MG63 (cell line): ENCODE measurements around the gene STARD9. TPM values are rescaled to one million over a fixed set of nuclear protein-coding genes. Genes with fewer than 3 reads are reported as not detected.

Experiments used
- DNase-seq: peaks from one replicate; pipeline ENCODE4 v3.0.0-alpha.2; 2020
- H3K27me3 ChIP-seq: fragments of 250-450 bp; sonication (Bioruptor Pico); 2 replicates; pipeline ENCODE4 v1.5.1; 2020; ENCODE audit warnings: mild to moderate bottlenecking, moderate library complexity
- H3K36me3 ChIP-seq: fragments of 250-450 bp; sonication (Bioruptor Pico); 2 replicates; pipeline ENCODE4 v1.5.1; 2020; ENCODE audit warnings: mild to moderate bottlenecking, moderate library complexity
- H3K4me3 ChIP-seq: fragments of 250-450 bp; sonication (Bioruptor Pico); 2 replicates; pipeline ENCODE4 v1.5.1; 2020; ENCODE audit warnings: mild to moderate bottlenecking, moderate library complexity
- H3K9me3 ChIP-seq: fragments of 250-450 bp; sonication (Bioruptor Pico); 2 replicates; pipeline ENCODE4 v1.5.1; 2020; ENCODE audit warnings: mild to moderate bottlenecking, moderate library complexity
- total RNA-seq: library from RNA; depleted of rRNA; stranded (reverse); fragments of >200 nt; shearing (Covaris generic); gene quantifications from 2 replicates; pipeline ENCODE4 v1.2.3, GENCODE V29; 2014; ENCODE audit warnings: low replicate concordance

Gene STARD9
- total RNA-seq, 1 experiment from 2014 or later, result 0.10 TPM

DNA sequence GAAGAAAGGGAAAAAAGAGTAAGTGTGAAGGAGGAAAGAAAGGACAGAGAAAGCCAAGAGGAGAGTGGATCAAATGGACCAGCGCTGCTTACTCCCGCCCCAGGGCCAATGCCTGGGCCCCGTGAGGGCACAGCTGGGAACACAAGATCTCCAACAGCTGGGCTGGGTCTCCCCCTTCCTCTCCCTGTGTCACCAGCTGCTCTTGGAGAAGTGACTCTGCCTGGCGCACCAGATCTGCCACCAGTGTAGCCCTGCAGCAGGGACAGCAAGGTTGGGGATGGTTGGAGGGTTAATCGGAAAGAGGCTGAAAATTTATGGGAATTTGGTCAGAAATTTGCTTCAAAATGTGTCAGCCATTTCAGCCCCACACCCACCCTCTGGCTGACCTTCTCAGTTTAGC is 153.2 kb downstream of the STARD9 start:
- H3K9me3 ChIP-seq, result no peaks in the 10 kb centered on the region
- DNase-seq, result no peak
- H3K27me3 ChIP-seq, result no peaks in the 10 kb centered on the region
- H3K4me3 ChIP-seq, result no peak overlapping the region
- peaks cover 41% of the 10 kb centered on the region for H3K36me3 ChIP-seq

DNA sequence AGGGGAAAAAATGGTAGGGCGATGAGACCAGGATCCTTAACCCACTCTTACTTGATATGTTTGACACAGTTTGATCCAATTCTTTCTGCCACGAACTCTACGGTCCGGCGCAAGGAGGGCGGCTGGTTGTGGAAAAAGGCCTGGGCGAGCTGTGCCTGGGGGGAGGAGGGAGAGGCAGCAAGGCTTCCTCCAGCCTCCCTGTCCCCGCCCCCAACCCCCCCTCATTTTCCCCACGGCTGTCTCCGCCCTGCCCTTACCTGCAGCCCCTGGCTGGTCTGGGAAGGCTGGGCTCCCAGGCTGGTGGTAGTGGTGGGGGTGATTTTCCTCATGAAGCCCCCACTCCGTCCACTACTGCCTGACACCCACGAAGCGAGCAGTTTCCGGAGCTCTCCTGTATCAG is 153.6 kb downstream of the STARD9 start:
- no peak for DNase-seq
- Histone ChIP-seq H3K9me3 (no peaks in the 10 kb centered on the region), H3K4me3 (no peak overlapping the region), H3K27me3 (no peaks in the 10 kb centered on the region), H3K36me3 (peaks cover 44% of the 10 kb centered on the region)

GRCh38 chr15:42729409-42729808 is 154.0 kb downstream of the STARD9 start:
- Histone ChIP-seq H3K4me3 (no peak overlapping the region), H3K9me3 (no peaks in the 10 kb centered on the region), H3K36me3 (peaks cover 41% of the 10 kb centered on the region), H3K27me3 (no peaks in the 10 kb centered on the region)
- no peak for DNase-seq

DNA sequence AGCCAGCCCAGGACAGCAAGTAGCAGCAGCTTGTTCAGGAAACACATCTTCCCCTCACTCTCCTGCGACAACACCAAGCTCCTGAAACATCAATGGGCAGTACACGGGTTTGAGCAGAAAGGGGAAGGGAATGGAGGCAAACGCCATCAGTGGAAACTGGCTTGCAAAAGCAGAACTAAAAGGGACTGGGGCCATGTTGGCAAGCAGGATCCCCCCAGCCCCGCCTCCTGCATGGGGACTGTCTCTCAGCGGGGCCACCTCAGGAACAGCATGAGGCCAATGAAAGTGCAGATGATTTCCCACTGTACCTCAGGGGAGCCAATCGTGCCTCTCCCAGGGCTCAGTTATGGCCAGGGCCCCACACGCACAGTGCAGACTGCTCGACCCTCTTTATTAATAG is 154.7 kb downstream of the STARD9 start:
- H3K4me3 ChIP-seq, result no peak overlapping the region
- no peak for DNase-seq
- no peaks in the 10 kb centered on the region for H3K9me3 ChIP-seq
- no peaks in the 10 kb centered on the region for H3K27me3 ChIP-seq
- peaks cover 39% of the 10 kb centered on the region for H3K36me3 ChIP-seq

DNA sequence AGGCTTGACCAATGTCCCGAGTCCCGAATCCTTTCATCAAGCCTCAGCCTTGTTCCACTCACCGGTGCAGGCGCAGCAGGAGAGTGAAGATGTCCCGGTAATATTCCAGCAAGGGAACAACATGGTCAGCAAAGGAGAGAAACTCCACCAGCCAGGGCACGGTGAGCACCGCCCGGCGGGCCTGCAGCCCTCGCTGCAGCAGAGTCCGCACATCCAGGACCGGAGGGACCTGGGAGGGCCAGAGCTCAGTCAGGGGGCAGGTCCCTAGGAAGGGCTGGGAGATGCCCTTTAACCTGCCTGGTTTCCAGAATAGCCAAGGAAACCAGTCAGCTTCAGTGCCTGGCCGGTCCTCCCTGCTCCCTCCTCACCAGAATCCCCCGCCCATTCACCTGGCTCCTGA is 155.1 kb downstream of the STARD9 start:
- no peak for DNase-seq
- H3K36me3 ChIP-seq, result peaks cover 40% of the 10 kb centered on the region
- H3K27me3 ChIP-seq, result no peaks in the 10 kb centered on the region
- no peak overlapping the region for H3K4me3 ChIP-seq
- no peaks in the 10 kb centered on the region for H3K9me3 ChIP-seq

- Histone ChIP-seq H3K9me3 (no peaks in the 10 kb centered on the region), H3K36me3 (peaks cover 35% of the 10 kb centered on the region), H3K4me3 (no peak overlapping the region), H3K27me3 (no peaks in the 10 kb centered on the region)
- DNase-seq, result no peak
Observed at GRCh38 chr15:42731461-42731860, 156.1 kb downstream of the STARD9 start.

DNA sequence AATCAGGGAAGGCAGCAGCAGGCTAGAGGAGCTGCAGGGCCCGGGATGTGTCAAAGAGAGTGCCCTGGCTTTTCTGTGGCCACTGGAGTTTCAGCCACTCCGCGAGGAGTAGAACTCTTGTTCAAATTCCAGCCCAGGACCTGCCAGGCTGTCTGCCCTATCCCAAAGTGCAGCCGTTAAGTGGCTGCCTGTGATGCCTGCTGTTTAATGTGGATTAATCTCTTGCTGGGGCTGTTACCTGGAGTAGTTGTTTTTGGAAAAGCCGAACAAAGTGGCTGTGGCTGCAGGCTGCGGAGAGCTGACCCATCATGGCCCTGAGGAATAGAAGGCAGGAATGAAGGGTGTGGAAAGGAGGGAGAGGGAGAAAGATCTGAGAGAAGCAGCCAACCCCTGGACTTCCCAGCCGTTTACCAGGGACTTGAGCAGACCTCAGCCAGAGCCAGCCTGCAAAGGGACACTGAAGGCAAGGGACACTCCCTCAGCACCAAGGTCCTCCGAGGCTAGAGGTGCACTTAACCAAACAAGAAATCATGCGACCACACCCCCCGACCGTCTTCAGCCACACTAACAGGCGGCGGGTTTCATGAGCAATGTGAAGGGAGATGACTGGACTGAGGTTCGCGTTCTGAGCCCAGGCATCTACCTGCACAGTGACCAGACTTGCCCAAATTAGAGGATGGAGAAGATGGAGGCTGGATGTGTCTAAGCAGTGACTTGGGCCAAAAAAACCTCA is 156.9 kb downstream of the STARD9 start:
- no peaks in the 10 kb centered on the region for H3K27me3 ChIP-seq
- peaks cover 35% of the 10 kb centered on the region for H3K36me3 ChIP-seq
- H3K4me3 ChIP-seq, result no peak overlapping the region
- DNase-seq, result no peak
- H3K9me3 ChIP-seq, result no peaks in the 10 kb centered on the region

GRCh38 chr15:42733027-42733426 is 157.6 kb downstream of the STARD9 start:
- no peak for DNase-seq
- Histone ChIP-seq H3K36me3 (peaks cover 30% of the 10 kb centered on the region), H3K9me3 (no peaks in the 10 kb centered on the region), H3K4me3 (no peak overlapping the region), H3K27me3 (no peaks in the 10 kb centered on the region)

GRCh38 chr15:42734076-42734672 is 158.8 kb downstream of the STARD9 start:
- Histone ChIP-seq H3K4me3 (no peak overlapping the region), H3K27me3 (no peaks in the 10 kb centered on the region), H3K9me3 (no peaks in the 10 kb centered on the region), H3K36me3 (peaks cover 26% of the 10 kb centered on the region)
- no peak for DNase-seq

GRCh38 chr15:42735382-42736165 is 160.2 kb downstream of the STARD9 start:
- Histone ChIP-seq H3K36me3 (peaks cover 21% of the 10 kb centered on the region), H3K27me3 (no peaks in the 10 kb centered on the region), H3K4me3 (peak overlapping the region; percentile 65), H3K9me3 (no peaks in the 10 kb centered on the region)
- no peak for DNase-seq

GRCh38 chr15:42736178-42736792 is 160.9 kb downstream of the STARD9 start:
- Histone ChIP-seq H3K9me3 (no peaks in the 10 kb centered on the region), H3K27me3 (no peaks in the 10 kb centered on the region), H3K4me3 (peak overlapping the region; percentile 65), H3K36me3 (peaks cover 21% of the 10 kb centered on the region)
- DNase-seq, result no peak

GRCh38 chr15:42736793-42737528 is 161.6 kb downstream of the STARD9 start, which contains the start of gene CDAN1:
Gene CDAN1 (minus strand): TSS chr15:42737128. CDS start chr15:42737102, 26 bp downstream.
- Histone ChIP-seq H3K9me3 (no peaks in the 10 kb centered on the region), H3K27me3 (no peaks in the 10 kb centered on the region), H3K4me3 (peak within 1 kb of the TSS; percentile 65), H3K36me3 (peaks cover 18% of the 10 kb centered on the region)
- peak; percentile 90 for DNase-seq

DNA sequence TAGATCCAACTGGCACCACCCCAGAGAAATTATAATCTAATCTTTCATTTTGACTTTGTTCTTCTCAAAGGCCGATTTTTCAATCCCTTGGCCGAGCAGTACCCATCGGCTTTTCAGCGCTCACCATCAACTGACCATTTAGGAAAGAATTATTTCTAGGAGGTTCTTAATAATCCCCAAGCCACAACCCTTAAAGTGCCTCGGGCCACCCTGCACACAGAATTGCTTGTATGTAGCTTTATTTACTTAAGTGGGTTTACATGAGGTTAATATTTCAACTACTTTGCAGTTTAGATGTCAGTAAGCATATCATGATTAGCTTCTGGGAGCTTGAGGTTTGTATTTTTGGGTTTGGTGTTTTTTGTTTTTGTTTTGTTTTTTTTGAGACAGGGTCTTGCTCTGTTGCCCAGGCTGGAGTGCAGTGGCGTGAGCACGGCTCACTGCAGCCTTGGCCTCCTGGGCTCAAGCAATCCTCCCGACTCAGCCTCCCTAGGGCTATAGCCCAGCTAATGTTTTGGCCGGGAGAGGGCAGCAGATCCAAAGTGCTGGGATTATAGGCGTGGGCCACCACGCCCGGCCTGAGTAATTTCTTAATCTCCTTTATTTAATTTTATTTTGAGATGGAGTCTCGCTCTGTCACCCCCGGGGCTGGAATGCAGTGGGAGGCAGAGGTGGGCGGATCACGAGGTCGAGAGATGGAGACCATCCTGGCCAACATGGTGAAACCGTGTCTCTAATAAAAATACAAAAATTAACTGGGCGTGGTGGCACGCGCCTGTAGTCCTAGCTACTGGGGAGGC is 162.3 kb downstream of the STARD9 start:
- no peaks in the 10 kb centered on the region for H3K27me3 ChIP-seq
- H3K36me3 ChIP-seq, result peaks cover 13% of the 10 kb centered on the region
- DNase-seq, result peak; percentile 21
- H3K4me3 ChIP-seq, result peak overlapping the region; percentile 65
- H3K9me3 ChIP-seq, result no peaks in the 10 kb centered on the region

- no peak for DNase-seq
- Histone ChIP-seq H3K36me3 (no peaks in the 10 kb centered on the region; the same call in 1 of the 2 replicates), H3K4me3 (no peak overlapping the region), H3K9me3 (no peaks in the 10 kb centered on the region), H3K27me3 (no peaks in the 10 kb centered on the region)
Observed at GRCh38 chr15:42741710-42742109, 166.3 kb downstream of the STARD9 start.

- no peaks in the 10 kb centered on the region for H3K9me3 ChIP-seq
- H3K27me3 ChIP-seq, result no peaks in the 10 kb centered on the region
- no peaks in the 10 kb centered on the region; the same call in 1 of the 2 replicates for H3K36me3 ChIP-seq
- DNase-seq, result no peak
- H3K4me3 ChIP-seq, result no peak overlapping the region
Observed at GRCh38 chr15:42742149-42742548, 166.7 kb downstream of the STARD9 start.

- H3K4me3 ChIP-seq, result no peak overlapping the region
- H3K27me3 ChIP-seq, result no peaks in the 10 kb centered on the region
- DNase-seq, result no peak
- H3K9me3 ChIP-seq, result no peaks in the 10 kb centered on the region
- no peaks in the 10 kb centered on the region; the same call in 1 of the 2 replicates for H3K36me3 ChIP-seq
Observed at GRCh38 chr15:42744195-42744594, 168.8 kb downstream of the STARD9 start.
